Hindlimb muscle (tissue), 1 donor: Measurements from ENCODE around the gene THRA. TPM values are rescaled to one million over a fixed set of nuclear protein-coding genes. Genes with fewer than 3 reads are reported as not detected.

Source experiments
- DNase-seq: peaks from one replicate; pipeline ENCODE4 v3.0.0-alpha.2; 2013
- polyA plus RNA-seq: library from polyadenylated mRNA; unstranded; fragments of 120-200 nt; gene quantifications from one replicate; pipeline ENCODE4 v1.2.1, GENCODE V29; 2013; ENCODE audit not compliant: insufficient read length

The THRA gene
- polyA plus RNA-seq, 1 donor: 85.6 TPM

DNA sequence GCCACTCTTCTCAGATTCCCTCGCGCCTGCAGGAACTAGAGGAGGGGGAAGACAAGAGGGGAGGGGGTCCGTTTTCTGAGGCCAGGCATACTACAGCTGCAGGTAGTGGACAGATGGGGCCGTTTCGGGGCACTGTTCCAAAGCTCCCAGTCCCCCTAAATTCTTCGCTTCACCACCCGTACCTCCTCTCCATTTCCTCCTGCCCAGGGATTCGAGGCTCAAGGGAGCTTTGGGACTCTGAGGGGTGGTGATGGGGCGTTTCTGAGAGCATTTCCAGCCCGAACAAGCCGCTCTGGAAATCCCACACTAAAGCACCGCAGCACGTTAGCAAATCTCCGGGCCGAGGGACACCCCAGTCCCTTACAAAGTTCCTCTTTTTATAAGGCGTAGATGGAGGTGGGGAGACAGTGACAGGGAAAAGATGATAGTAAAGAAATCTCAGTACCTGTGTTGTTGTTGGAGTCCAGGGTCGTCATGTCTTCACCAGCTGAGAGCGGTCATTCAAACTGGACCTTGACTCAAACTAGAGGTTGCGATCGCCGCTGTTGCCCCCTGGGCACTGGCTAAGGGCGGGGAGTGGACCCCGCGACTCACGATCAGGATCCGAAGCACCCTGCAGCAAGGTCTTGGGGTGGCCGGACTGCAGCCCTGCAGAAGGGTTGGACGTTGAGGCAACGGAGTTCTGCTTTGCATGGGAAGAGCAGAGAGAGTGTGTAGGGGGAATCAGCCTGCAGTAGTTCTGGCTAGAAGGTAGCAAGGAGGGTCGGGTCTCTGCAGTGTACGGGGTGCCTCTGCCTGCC, 37.1 kb downstream of the THRA start:
- no peak for DNase-seq

DNA sequence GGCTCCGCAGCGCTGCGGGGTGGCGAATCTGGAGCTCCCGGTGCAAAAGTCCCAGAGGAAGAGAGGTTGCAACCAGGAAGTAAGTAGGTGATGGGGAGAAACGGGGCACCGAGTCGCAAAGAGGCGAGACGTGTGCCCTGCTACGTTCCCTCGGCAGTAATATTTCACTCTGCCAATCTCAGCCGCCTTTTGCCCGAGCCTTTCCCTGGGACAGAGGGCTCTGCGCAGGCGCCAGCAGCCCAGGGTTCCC, 37.6 kb downstream of the THRA start, which contains the start of gene NR1D1:
NR1D1 (minus strand) TSS at position 171 of the 250 bp plus-strand sequence. CDS start 495 bp downstream, outside the sequence.
- no peak for DNase-seq

DNA sequence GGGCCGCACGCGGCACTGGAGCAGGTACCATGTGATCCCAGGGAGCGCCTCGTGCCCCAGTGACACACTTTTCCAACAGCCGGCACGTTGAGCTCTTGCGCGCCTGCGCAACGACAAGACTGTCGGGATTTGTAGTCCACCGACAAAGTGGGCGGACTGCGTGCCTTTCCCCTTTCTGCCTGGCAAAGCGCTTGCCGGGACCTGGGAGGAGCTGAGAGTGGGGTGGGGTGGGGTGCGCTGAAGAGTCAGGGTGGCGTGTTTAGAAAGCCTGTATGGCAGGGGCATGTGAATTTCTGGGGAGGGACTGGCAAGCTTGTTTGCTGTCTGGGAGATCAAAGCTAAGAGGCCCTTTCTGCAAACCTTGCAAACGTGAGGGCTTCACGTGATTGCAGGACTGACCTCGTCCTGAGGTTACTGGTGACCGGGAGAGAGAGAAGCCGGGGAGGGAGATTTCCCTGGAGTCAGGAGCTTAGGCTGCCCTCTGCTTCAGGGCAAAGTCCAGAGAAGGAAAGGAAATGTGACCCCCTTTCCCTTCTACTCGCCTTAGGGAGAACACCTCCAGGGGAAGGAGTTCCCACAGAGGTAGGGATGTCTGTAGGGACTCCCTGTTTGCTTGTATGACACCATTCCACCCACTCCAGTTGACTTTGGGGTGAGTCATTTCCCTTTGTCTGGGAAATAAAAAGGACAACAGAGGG, 38.1 kb downstream of the THRA start:
- peak; percentile 93 for DNase-seq

DNA sequence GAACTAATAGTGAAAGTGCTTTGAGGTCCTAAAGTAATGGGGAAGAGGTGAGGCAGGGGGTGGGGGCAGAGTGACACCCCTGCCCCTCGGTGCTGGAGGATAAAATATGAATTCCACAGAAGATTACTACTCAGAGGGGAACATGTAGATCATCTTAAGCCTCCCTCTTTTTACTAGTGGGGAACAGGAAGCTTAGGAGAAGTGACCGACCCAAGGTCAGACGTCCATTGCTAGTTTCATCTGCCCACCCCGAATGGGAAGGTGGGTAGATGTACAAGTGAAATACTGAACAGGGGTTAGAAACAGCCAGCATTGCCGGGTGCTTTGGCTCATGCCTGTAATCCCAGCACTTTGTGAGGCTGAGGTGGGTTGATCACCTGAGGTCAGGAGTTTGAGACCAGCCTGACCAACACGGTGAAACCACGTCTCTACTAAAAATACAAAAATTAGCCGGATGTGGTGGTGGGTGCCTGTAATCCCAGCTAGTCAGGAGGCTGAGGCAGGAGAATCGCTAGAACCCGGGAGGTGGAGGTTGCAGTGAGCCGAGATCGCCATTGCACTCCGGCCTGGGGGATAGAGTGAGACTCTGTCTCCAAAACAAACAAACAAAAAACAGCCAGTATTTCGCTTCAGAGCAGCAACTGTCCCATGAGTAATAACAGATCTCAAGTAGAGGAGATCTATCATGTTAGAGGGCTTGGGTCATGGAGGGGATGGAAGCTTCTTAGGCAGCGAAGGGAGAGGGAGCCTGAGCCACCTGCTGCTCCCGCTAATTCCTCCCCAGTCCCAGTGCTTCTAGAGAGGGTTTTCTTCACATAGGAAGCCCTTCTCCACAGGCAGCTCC, 38.8 kb downstream of the THRA start:
- no peak for DNase-seq

DNA sequence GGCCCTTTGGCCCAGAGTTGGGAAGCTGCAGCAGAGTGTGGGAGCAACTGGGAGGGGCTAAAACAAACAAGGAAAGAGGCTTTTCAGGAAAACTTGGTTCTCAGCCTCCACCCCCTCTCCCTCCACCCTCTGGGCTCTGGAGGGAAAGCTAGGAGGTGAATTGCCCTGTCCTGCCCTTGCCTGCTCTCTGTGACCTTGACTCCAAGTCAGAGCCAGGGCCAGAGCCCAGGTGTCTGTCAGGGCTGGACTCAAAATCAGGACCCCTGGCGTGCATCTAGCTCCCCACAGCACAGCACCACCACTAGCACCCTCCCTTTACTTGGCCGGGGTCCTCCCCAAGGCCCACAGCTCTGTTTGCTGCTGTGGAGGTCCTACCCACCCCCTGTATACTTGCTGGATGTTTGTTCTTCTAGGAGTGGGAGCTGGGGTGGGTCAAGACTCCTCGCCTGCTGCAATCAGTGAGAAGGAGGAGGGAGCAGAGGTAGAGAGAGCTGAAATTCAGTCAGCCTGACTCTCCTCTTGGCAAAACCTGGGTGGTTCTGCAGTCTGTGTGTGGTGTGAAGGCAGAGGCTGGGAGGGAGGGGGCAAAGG, 40.4 kb downstream of the THRA start:
- DNase-seq: no peak

DNA sequence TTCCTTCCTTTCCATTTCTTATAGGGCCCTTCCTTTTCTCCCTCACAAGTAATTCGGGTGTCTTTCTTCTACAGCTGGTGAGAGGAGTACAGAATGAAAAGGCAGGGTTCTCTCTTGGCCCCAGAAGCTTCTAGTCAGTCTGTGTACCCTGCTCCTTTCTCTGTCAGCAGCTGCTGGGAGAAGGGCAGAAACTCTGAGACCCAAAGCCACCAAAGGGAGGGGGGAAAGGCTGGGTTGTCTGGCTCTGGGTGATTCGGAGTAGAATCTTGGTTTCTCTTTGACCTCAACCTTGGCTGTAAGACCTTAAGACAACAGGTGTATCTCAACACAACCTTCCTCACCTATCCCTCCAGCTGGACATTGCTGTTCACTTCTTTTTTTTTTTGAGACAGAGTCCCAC, 40.9 kb downstream of the THRA start:
- DNase-seq: no peak

DNA sequence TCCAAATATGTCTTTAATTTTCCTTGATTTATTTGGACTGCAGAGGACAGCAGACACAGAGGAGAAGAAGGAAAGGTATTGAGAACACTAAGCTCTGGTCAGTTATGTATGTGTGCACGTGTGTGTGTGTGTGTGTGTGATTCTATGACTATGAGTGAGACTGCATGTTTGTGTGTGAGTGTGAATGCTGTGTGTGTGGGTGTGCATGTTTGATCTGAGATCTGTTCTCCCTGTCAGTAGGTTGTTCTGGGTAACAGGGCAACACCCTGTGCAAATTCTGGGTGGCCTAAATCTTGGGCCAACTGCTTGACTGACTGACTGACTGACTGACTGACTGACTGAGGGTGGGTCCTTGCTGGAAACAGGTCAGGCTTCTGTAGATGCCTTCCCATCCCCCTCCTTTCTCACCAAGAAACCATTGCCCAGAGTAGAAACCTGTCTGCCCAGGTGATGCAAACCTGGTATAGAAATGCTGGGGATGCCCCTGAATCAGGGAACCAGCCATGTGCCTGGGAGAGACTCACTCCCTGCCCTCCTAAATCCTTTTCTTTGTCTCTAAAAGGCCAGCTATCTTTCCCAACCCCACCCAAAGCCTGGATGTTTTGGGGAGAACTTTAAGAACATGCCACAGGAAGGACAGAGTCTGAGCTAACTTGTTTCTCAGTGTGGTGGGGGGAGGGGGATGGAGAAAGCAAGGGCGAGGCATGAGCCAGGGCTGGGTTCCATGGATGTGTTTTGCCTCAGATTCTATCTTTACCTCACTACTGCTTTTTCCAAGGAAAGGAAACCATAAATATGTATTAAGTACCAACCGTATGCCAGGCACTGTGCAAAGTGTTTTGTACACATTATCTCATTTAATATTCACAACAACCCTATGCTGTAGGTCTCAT, 42.1 kb downstream of the THRA start:
- no peak for DNase-seq

DNA sequence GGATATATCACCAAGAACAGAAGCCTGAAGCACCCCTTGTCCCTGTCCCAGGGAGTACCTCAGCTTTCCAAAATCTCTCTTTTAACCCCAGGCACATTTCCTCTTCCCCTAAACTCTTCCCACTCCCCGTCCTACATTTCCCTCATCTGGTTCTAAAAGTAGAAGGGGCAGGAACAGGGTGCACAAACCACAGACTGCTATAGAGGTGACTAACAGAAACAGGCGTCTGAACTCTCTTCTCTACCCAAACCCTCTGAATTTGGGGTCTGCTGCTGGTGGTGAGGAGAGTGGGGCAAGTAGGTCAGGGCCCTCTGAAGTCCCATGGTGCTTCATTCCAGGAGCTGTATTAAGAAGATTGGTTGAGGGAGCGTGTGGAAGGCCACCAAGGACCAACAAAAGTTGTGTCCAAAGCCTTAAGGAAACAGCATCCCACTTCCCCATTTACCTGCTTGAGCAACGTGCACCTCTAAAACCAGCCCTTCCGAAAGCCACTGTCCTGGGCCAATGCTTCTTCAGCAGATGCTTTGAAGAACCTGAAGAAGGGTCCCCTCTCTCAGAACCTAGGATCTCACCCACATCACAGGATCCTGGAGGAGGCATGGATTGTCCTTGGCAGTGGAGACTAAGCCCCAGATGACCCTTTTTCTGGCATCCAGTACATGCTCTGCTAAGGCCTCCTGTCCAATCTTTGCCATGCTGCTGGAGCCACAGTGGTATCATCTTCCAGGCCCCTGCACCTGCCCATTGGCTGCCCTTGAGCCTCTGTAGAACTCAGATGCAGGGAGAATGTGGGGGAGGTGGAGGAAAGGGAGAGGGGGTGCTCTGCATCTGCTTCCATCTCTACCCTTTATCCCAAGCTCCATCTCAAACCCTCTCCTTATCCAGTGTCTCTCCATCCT, 43.3 kb downstream of the THRA start:
- no peak for DNase-seq

DNA sequence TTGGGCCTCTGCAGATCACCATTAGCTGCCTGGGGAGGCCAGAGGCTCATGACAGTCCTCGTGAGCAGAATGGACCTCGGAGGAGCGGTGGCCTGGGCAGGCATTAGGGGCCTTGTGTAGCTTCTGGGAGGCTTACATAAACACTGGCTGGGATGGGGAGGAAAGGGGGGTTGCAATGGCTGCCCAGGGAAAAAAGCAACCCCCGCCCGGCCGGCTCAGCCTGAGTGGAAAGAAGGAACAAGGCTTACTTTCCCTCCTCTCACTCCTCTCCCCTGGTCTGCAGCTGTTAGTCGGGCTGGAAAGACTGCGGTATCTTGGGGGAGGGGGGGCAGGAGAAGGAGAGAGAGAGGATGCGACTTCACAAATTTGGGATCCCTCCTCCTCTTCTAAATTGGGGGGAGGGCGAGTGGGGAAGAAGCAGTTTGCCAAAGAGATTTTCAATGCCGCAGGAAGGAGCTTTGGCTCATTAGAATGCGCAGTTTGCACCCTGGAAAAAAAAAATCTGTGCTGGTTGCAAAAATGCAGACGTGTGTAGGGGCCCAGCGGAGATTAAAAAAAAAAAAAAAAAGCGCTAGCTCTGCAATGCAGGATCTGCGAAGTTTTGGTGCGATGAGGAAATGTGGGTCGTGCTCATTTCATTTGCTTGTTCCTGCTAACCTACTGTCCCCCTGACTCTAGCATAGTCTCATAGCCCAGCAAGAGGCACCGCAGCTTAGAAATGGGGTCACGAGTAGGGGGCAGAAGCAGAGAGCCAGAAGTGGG, 44.2 kb downstream of the THRA start:
- DNase-seq: peak; percentile 83

DNA sequence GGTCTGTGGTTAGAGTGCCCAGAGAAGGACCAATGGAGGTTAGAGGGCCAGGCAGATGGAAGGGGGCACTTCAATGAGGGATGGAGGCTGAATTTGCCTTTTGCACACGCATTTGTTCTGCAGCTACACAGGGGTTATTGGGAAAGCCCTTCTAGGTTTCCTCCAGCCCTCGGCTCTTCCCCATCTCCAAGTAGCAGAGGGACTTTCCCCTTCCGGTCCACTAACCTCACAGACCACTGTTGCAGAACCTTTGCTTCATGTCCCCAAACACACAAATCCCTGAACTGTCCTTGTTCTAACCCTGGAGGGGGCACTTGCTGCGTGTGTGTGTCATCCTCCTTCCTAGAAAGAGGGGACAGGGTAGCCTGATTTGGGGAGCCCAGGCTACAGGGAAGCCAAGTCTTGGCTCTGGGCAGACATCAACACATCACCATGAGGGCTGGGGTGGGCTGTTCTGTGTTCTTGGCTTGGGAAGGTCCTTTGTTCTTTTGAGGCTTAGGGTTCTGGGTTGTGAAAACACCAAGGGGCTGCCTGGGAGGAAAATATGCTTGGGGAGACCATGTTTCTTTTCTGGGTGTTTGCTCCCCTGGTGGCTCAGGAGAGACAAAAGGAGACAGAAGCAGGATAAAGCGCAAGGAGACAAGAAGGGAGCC, 44.9 kb downstream of the THRA start:
- DNase-seq: no peak

DNA sequence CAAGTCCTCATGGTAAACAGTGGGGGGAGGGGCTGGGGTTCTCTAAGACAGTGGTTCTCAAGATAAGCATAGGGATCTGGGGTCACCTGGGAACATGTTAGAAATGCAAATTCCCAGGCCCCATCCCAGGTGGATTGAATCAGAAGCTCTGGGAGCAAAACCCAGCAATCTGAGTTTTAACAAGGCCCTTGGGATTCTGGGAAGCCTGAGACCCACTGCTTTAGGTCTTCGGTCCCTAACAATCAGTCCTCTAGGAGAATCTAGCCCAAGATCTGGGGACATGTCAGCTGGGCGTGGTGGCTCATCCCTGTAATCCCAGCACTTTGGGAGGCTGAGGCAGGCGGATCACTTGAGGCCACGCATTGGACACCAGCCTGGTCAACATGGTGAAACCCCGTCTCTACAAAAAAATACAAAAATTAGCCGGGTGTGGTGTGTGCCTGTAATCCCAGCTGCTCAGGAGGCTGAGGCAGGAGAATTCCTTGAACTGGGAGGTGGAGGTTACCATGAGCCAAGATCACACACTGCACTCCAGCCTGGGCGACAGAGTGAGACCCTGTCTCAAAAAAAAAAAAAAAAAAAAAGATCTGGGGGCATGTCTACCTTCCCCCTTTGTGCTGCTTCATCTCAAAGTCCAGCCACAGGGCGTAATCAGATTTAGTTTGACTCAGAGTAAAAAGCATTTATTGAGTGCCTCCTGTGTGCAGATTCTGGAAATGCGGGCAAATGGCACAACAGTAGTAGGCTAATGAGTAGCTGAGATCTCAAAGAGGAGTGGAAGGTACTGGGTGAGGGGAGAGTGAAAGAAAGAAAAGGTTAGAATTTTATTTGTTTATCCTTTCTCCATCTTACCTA, 46.4 kb downstream of the THRA start:
- no peak for DNase-seq

DNA sequence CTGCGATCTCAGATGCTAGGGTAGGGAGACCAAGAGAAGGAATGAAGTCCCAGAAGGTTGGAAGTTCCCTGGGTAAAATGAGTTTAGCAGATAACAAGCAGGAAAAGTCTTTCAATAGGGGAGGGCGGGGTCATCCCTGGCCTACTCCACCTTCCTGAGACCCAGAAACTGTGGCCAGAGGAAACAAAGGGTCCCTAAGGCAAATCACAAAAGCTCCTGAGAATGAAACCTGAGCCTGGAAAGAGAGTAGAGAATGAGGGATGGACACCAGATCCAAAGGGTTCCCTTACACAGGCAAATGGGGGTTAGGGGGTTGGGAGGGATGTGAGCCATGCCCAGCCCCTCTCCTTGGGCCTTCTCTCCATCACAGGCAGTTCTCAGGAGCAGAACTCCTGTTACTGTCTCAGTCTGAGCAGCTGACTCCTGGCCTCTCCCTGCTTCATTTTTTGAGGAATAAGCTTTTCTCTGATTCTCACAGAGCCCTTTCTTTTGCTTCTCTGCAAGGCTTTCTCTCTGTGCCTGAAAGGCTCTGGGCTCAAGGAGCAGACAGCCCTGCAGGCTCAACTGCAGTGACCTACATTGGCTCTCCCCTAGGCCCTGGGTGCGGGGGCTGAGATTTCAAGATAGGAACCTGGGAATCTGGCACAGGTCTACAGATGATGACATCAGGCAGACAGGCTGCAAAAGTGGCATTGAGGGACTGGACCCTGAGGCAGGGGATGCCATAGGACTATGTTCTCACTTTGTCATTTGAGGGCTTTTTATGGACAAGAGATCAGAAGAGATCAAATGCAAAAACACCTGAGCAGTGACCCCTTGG, 47.5 kb downstream of the THRA start:
- DNase-seq: no peak

DNA sequence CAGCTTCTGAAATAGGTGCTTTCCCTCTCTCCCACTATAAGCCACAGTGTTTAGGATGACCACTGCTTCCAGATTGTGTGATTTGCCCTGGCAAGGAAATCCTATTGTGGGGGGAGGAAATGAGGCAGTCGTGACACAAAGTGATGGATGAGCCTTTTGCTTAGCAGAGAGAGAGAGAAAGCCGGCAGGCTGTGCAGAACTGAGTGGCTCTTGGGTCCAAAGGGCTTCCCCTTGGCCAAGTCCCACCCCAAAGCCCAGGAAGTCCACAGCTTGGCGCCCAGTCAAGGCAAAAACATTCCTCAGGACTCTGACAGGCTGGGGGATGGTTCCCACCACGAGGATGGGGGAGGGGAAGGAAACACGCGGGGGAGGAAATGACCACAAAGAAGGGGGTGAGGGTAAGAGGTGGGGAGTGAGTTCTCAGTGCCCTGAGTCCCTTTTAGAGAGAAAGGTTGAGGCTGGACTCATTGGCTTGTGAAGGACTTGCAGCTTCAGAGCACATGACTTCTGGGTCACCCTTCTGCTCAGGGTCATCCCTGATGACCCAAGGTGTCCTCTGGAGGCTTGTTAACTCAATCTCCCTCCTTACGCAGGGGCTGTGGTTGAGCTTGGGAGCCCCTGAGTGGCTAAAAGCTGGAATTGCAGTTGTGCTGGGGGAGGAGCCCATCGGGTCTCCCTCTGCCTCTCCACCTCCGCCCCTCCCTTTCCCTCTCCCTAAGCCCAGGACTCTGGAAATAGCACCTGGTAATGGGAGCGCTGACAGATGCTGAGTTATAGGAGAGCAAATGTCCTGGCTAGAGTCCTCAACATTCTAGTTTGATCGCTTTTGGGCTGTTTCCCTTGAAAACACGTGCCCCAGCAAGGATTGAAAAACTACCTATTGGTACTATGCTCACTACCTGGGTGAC, 48.7 kb downstream of the THRA start:
- DNase-seq: peak; percentile 94

DNA sequence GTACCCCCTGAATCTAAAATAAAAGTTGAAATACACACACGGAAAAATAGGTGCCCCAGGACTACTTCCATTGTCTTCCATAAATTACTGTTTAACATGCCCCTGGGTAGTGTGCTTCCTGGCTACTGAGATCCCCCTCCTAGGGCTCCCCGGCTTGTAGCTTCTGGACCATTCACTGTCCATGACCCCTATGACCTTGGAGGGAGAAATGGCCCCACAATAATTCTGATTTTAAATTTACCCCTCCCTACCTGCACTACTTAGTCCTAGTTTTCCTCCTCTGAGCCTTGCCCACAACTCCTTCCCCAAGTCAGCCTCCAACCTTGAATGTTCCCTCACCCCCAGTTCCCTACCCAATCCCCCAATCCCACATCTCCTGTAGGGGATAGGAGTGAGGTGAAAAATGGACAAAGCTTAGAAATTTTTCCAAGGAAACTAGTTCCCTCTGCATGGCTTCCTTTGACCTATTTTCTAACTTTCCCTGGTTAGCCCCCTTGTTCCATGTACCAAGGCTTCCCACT, 49.5 kb downstream of the THRA start:
- DNase-seq: no peak

DNA sequence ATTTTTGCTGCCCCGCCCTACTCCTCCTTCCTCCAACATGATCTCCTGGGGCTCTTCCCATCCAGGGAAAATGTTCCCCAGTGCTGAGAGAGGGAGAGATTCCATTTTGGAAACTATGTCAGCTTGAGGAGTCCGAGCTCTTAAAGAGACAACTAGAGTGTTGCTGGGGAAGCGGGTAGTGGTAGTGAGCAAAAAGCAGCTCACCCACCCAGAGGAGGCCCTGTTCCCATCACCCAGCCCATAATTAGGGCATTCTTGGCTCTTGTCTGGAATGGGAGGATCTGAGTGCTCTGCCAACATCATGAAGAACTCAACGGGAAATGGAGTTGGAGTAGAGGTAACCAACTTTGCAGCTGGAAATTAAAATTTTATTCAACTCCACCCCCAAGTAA, 49.9 kb downstream of the THRA start:
- no peak for DNase-seq
